GM21528 (cell line): ENCODE measurements around the gene CLTCL1.
"Not testable (repeated sequence)": the region's sequence is repeated elsewhere in the genome, so short reads cannot be mapped to it uniquely, and the experiment has no call there.

Experiments used
- ATAC-seq: cut with Tn5 transposase; IDR thresholded peaks from one replicate; pipeline ENCODE4 v1.9.1; 2021; ENCODE audit warnings: mild to moderate bottlenecking, moderate library complexity; ENCODE audit not compliant: unreplicated experiment, low FRiP score

The CLTCL1 gene

GRCh38 chr22:19291580-19292457 lies at the start of gene CLTCL1:
TSS of gene CLTCL1 (minus strand) at chr22:19291719. CDS start at chr22:19291641, 78 bp downstream.
- ATAC-seq: peak; percentile 50

GRCh38 chr22:19337137-19337536 lies 45.6 kb upstream of the CLTCL1 start:
- ATAC-seq: no peak

- ATAC-seq: no peak
Measured at GRCh38 chr22:19336133-19337075, 44.9 kb upstream of the CLTCL1 start.

GRCh38 chr22:19331975-19332374 lies 40.5 kb upstream of the CLTCL1 start:
- no peak for ATAC-seq

GRCh38 chr22:19331474-19331873 lies 40.0 kb upstream of the CLTCL1 start:
- ATAC-seq: no peak

GRCh38 chr22:19330865-19331418 lies 39.4 kb upstream of the CLTCL1 start:
- no peak for ATAC-seq

GRCh38 chr22:19330205-19330604 lies 38.7 kb upstream of the CLTCL1 start:
- not testable (repeated sequence) for ATAC-seq

- no peak for ATAC-seq
Measured at GRCh38 chr22:19329454-19329853, 37.9 kb upstream of the CLTCL1 start.

GRCh38 chr22:19325296-19325948 lies 33.9 kb upstream of the CLTCL1 start:
- no peak for ATAC-seq

- ATAC-seq: not testable (repeated sequence)
Measured at GRCh38 chr22:19323420-19323819, 31.9 kb upstream of the CLTCL1 start.

GRCh38 chr22:19321757-19322156 lies 30.2 kb upstream of the CLTCL1 start:
- ATAC-seq: no peak

GRCh38 chr22:19320136-19320535 lies 28.6 kb upstream of the CLTCL1 start:
- ATAC-seq: not testable (repeated sequence)

- ATAC-seq: no peak
Measured at GRCh38 chr22:19319281-19319680, 27.8 kb upstream of the CLTCL1 start.

- ATAC-seq: no peak
Measured at GRCh38 chr22:19317865-19318264, 26.3 kb upstream of the CLTCL1 start.

- ATAC-seq: no peak
Measured at GRCh38 chr22:19307872-19308271, 16.4 kb upstream of the CLTCL1 start.

- ATAC-seq: not testable (repeated sequence)
Measured at GRCh38 chr22:19306535-19306934, 15.0 kb upstream of the CLTCL1 start.

- no peak for ATAC-seq
Measured at GRCh38 chr22:19304547-19304946, 13.0 kb upstream of the CLTCL1 start.

GRCh38 chr22:19303785-19304184 lies 12.3 kb upstream of the CLTCL1 start:
- no peak for ATAC-seq

GRCh38 chr22:19295733-19296132 lies 4.2 kb upstream of the CLTCL1 start:
- no peak for ATAC-seq

- no peak for ATAC-seq
Measured at GRCh38 chr22:19292458-19293230, 1.1 kb upstream of the CLTCL1 start.
